Cardiac muscle cell (in vitro differentiated cells and primary cell): ENCODE measurements around the gene AFF2. TPM values are rescaled to one million over a fixed set of nuclear protein-coding genes. Genes with fewer than 3 reads are reported as not detected.

Source experiments
- DNase-seq, 2 donors: peaks; one replicate each; pipeline versions ENCODE4 v3.0.0 to v3.0.0-alpha.2; 2010 to 2017; ENCODE audit warnings: low read depth in 1 of 2, low spot score in 1 of 2
- H3K27ac ChIP-seq: fragments of 200-600 bp; sonication (generic); 2 replicates; pipeline ENCODE4 v1.5.1; 2016
- H3K27me3 ChIP-seq: fragments of 200-600 bp; sonication (generic); 2 replicates; pipeline ENCODE4 v1.6.0; 2016; ENCODE audit warnings: control low read depth
- H3K36me3 ChIP-seq: fragments of 200-600 bp; sonication (generic); 2 replicates; pipeline ENCODE4 v1.5.1; 2016; ENCODE audit warnings: control low read depth
- H3K4me1 ChIP-seq: fragments of 200-600 bp; sonication (generic); 2 replicates; pipeline ENCODE4 v1.8.1; 2017; ENCODE audit warnings: low read depth, mild to moderate bottlenecking, mixed run types
- H3K4me3 ChIP-seq: fragments of 200-600 bp; sonication (generic); 2 replicates; pipeline ENCODE4 v1.5.1; 2016; ENCODE audit warnings: mild to moderate bottlenecking
- H3K9me3 ChIP-seq: fragments of 200-600 bp; sonication (generic); 2 replicates; pipeline ENCODE4 v1.5.1; 2017; ENCODE audit warnings: low read depth, mild to moderate bottlenecking, control low read depth
- polyA plus RNA-seq: library from polyadenylated mRNA; unstranded; fragments of >200 nt; fragmentation: Nextera tagmentation; extraction: Ambion mirVana; gene quantifications from 2 replicates; pipeline ENCODE4 v1.2.1, GENCODE V29; 2016
- total RNA-seq: library from RNA; depleted of rRNA; stranded (reverse); fragments of >200 nt; gene quantifications from 2 replicates; pipeline ENCODE4 v1.2.3, GENCODE V29; 2016
- TF ChIP-seq, protein P1 (sequence below): IDR thresholded peaks from 2 replicates; pipeline ENCODE4 v1.5.1; 2012; ENCODE audit warnings: low read depth, mild to moderate bottlenecking, low read length

Gene AFF2
- total and polyA plus RNA-seq, 2 experiments from 2014 or later: 4.4 to 8.3 TPM

DNA sequence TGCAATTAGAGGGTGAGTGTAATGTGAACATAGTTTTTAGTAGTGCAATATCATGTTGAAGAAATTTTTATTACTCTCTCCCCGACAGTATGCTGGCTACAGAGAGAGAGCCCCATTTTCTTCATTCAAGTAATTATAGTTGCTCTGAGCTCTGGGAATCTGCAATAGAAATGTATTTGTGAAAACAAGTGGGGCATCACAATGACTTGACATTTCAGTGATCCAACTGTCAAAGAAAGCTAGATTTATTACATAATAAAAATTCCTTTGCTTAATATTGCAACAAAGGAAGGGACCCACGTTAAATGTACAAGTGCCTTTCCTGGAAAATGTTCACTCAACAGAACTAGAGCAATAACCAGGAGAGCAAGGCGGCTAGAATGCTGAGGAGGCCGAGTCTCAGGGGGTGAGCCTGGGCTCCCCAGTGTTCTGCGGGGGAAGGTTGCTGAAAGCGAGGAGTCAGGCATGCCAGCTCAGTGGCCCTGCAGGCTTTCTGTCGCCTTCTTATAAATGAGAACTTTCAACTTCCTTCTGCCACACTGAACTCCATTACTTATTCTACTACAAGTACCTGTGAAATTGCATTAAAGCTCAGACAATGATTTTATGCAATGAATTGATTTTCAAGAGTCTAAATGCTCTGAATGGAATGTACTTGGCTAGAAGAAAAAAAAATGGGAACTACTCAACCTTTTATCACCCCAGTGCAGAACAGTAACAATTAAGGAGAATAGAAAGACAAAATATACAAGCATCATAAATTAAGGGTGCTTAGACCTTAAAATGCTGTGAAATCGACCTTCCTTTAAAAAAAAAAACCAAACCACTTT lies 476.4 kb downstream of the AFF2 start:
- Histone ChIP-seq H3K27ac (no peak overlapping the region), H3K9me3 (no peaks in the 10 kb centered on the region), H3K4me1 (no peaks in the 10 kb centered on the region), H3K4me3 (no peak overlapping the region), H3K27me3 (no peaks in the 10 kb centered on the region), H3K36me3 (no peaks in the 10 kb centered on the region)
- no peak for DNase-seq
- TF ChIP-seq, protein P1, sequence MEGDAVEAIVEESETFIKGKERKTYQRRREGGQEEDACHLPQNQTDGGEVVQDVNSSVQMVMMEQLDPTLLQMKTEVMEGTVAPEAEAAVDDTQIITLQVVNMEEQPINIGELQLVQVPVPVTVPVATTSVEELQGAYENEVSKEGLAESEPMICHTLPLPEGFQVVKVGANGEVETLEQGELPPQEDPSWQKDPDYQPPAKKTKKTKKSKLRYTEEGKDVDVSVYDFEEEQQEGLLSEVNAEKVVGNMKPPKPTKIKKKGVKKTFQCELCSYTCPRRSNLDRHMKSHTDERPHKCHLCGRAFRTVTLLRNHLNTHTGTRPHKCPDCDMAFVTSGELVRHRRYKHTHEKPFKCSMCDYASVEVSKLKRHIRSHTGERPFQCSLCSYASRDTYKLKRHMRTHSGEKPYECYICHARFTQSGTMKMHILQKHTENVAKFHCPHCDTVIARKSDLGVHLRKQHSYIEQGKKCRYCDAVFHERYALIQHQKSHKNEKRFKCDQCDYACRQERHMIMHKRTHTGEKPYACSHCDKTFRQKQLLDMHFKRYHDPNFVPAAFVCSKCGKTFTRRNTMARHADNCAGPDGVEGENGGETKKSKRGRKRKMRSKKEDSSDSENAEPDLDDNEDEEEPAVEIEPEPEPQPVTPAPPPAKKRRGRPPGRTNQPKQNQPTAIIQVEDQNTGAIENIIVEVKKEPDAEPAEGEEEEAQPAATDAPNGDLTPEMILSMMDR: no peak

DNA sequence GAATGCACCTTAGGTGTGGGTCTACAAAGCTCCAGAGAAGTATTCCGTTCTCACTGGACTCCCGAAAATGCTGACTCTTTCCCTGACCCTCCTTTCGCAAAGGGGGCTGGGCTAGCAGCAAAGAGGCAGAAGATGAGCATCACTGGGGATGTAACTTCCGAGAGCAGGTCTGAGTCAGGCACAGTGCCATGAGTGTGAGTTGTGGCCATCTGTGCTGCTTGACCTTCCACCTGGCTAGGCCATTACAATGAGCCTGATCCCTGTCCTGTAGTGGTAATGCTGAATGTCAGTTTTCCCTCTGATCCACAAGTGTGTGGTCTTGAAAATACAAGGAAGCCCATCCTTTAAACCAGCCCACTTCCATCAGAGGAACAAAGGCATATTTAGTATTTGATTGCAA lies 479.4 kb downstream of the AFF2 start:
- Histone ChIP-seq H3K9me3 (no peaks in the 10 kb centered on the region), H3K27ac (no peak overlapping the region), H3K27me3 (no peaks in the 10 kb centered on the region), H3K36me3 (no peaks in the 10 kb centered on the region), H3K4me3 (no peak overlapping the region), H3K4me1 (no peaks in the 10 kb centered on the region)
- DNase-seq: no peak
- TF ChIP-seq, protein P1: no peak

DNA sequence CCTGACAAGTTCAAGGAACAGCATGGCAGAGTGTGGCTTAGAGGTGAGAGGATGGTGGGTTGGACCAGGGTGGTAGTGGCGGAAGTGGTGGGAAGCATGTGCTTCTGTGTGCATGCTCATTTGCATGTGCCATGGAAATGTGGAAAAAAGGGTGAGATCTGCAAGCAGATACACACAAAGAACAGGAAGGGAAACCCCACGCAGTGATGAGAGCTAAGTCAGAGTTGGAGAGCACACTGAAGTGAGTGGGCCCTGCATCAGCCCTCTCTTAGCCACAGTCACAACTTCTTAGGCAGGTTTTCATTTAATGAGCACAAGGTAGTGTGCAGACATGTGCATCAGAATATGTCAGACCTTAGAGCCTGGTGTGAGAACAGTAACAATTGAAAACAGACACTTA lies 483.8 kb downstream of the AFF2 start:
- Histone ChIP-seq H3K4me1 (no peaks in the 10 kb centered on the region), H3K36me3 (no peaks in the 10 kb centered on the region), H3K4me3 (no peak overlapping the region), H3K27ac (no peak overlapping the region), H3K27me3 (no peaks in the 10 kb centered on the region), H3K9me3 (no peaks in the 10 kb centered on the region)
- DNase-seq: no peak
- TF ChIP-seq, protein P1: no peak

DNA sequence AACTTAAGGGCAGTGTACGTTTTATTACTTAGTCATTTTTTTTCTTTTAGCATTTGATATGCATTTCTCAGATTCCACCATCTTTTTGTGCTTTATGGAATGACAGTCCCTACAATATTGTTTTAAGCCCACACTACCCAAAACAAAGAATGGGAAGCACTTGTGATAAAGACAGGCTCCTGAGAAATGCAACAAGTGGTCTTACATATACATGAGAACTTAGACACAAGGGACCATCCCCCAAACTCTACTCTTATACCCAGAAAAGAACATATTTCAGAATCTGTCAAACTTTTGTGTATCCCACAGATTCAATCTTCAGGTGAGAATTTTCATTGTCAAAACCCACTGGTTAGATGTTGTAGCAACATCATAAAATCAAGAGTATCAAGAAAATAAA lies 491.1 kb downstream of the AFF2 start:
- Histone ChIP-seq H3K4me1 (no peaks in the 10 kb centered on the region), H3K4me3 (no peak overlapping the region), H3K36me3 (no peaks in the 10 kb centered on the region), H3K9me3 (no peaks in the 10 kb centered on the region), H3K27me3 (no peaks in the 10 kb centered on the region), H3K27ac (no peak overlapping the region)
- TF ChIP-seq, protein P1: no peak
- DNase-seq: no peak

DNA sequence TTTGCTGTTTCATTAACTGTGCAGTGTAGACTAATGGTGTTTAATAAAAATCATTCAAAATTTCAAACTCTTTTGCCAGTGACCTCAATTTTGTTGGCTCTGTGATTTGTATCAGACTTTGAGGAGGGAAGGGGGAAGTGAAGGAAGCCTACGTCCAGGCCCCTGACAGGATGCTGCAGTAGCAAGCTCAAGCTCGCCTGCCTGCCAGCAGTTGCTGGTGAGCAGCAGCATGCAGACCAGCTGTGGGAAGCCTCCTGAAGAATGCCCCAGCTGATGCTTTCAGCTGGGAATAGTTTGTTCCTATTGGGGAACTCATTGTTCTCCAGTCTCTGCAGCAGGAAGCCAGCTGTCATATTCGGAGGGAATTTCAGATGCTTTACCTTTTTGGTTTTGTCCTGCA lies 495.2 kb downstream of the AFF2 start:
- H3K4me3 ChIP-seq: no peak overlapping the region
- H3K4me1 ChIP-seq: no peaks in the 10 kb centered on the region
- H3K27ac ChIP-seq: no peak overlapping the region
- no peaks in the 10 kb centered on the region for H3K36me3 ChIP-seq
- H3K27me3 ChIP-seq: no peaks in the 10 kb centered on the region
- TF ChIP-seq, protein P1: no peak
- H3K9me3 ChIP-seq: peaks cover 2% of the 10 kb centered on the region
- no peak for DNase-seq
